HepG2 (cell line): ENCODE results near the gene FGF23. TPM values are rescaled to one million over a fixed set of nuclear protein-coding genes. Genes with fewer than 3 reads are reported as not detected.

Source experiments
- GATAD2A ChIP-seq: IDR thresholded peaks from 2 replicates; pipeline ENCODE4 v1.6.1; 2016
- HES4 ChIP-seq: sonication (generic); formaldehyde crosslinking; IDR thresholded peaks from 2 replicates; pipeline ENCODE4 v1.9.0; 2021; ENCODE audit warnings: mild to moderate bottlenecking, missing genetic modification reagents, borderline replicate concordance
- MTERF4 ChIP-seq: sonication (generic); formaldehyde crosslinking; IDR thresholded peaks from 2 replicates; pipeline ENCODE4 v1.8.0; 2023; ENCODE audit warnings: mild to moderate bottlenecking, missing genetic modification reagents
- PHF21A ChIP-seq: sonication (generic); formaldehyde crosslinking; IDR thresholded peaks from 2 replicates; pipeline ENCODE4 v1.5.0; 2020; ENCODE audit warnings: mild to moderate bottlenecking, missing genetic modification reagents
- POGZ ChIP-seq: sonication (generic); formaldehyde crosslinking; IDR thresholded peaks from 2 replicates; pipeline ENCODE4 v1.4.0; 2020; ENCODE audit warnings: mild to moderate bottlenecking, missing genetic modification reagents
- POLR2A ChIP-seq, 2 experiments: IDR thresholded peaks; 2 replicates each; pipeline ENCODE4 v1.6.1; 2011; ENCODE audit warnings: low read depth in 2 of 2, low read length in 2 of 2, mild to moderate bottlenecking in 1 of 2, moderate library complexity in 1 of 2; ENCODE audit not compliant: insufficient read depth in 1 of 2
- POLR2G ChIP-seq: fragments of 200-400 bp; formaldehyde crosslinking; IDR thresholded peaks from 2 replicates; pipeline ENCODE4 v1.6.1; 2018; ENCODE audit warnings: mild to moderate bottlenecking, low read depth, low read length, moderate library complexity
- SALL2 ChIP-seq: sonication (generic); formaldehyde crosslinking; IDR thresholded peaks from 2 replicates; pipeline ENCODE4 v1.8.1; 2023; ENCODE audit warnings: mild to moderate bottlenecking, missing genetic modification reagents, inconsistent platforms
- TAF1 ChIP-seq: sonication (generic); formaldehyde crosslinking; IDR thresholded peaks from 2 replicates; pipeline ENCODE4 v1.4.0; 2020; ENCODE audit warnings: missing genetic modification reagents
- TEAD3 ChIP-seq: optimal IDR thresholded peaks from 2 replicates; pipeline ENCODE3; 2016; ENCODE audit warnings: borderline replicate concordance
- ZNF281 ChIP-seq: sonication (generic); formaldehyde crosslinking; IDR thresholded peaks from 2 replicates; pipeline ENCODE4 v1.4.0; 2020; ENCODE audit warnings: missing genetic modification reagents, borderline replicate concordance
- ZNF605 ChIP-seq: sonication (generic); formaldehyde crosslinking; IDR thresholded peaks from 2 replicates; pipeline ENCODE4 v1.8.0; 2022; ENCODE audit warnings: mild to moderate bottlenecking, missing genetic modification reagents
- polyA plus RNA-seq, 8 experiments: library from polyadenylated mRNA; depleted of rRNA in 3 of 8; stranded (reverse) in 7 of 8; unstranded in 1 of 8; fragments of >200 nt; fragmentation: Illumina TruSeq in 4 of 8; extraction: Trizol in 4 of 8; gene quantifications; 2 replicates each; pipeline versions ENCODE4 v1.2.1 to v1.2.3, GENCODE V29; 2011 to 2016; ENCODE audit warnings: low read depth in 4 of 8, missing spikeins in 1 of 8, mixed read lengths in 1 of 8; ENCODE audit not compliant: insufficient read depth in 1 of 8
- total RNA-seq, 5 experiments: library from RNA; depleted of rRNA; stranded (reverse); fragments of >200 nt; fragmentation: Illumina TruSeq; extraction: Trizol; gene quantifications; 2 replicates each; pipeline ENCODE4 v1.2.3, GENCODE V29; 2016; ENCODE audit warnings: low read depth in 1 of 5
- TF ChIP-seq, protein P1 (sequence below): sonication (generic); formaldehyde crosslinking; IDR thresholded peaks from 2 replicates; pipeline ENCODE4; 2020; ENCODE audit warnings: missing genetic modification reagents, mild to moderate bottlenecking, borderline replicate concordance
- TF ChIP-seq, protein P2 (sequence below): sonication (generic); formaldehyde crosslinking; IDR thresholded peaks from 2 replicates; pipeline ENCODE4 v1.8.1; 2023; ENCODE audit warnings: mild to moderate bottlenecking, missing genetic modification reagents
- TF ChIP-seq, protein P3 (sequence below): IDR thresholded peaks from 2 replicates; pipeline ENCODE4 v1.4.0; 2020; ENCODE audit warnings: mild to moderate bottlenecking, missing genetic modification reagents

The FGF23 gene
- total and polyA plus RNA-seq, 2 of the 13 experiments (the other 11 are each of a cell fraction or from before 2014, with no cell fraction given), result not detected

- TF ChIP-seq ZNF281 (CRISPR knock-in tag) (peak; percentile 89), HES4 (CRISPR knock-in tag) (peak; percentile 60; the same call in 1 of the 2 replicates), ZNF605 (CRISPR knock-in tag) (0 out of 2 replicates have a peak, but pooled peaks have one; percentile 14), POLR2G (peak; percentile 93), MTERF4 (CRISPR knock-in tag) (peak; percentile 61; the same call in 1 of the 2 replicates), TAF1 (CRISPR knock-in tag) (peak; percentile 94), POLR2A (IDR thresholded peaks at IDR 0.05; ENCODE audit: insufficient read depth in 1 of 2, low read depth in 2 of 2, low read length in 2 of 2) (peak; percentile 85 to 88), SALL2 (CRISPR knock-in tag) (peak; percentile 61; the same call in 1 of the 2 replicates), GATAD2A (CRISPR knock-in tag) (no peak), PHF21A (CRISPR knock-in tag) (peak; percentile 79), TEAD3 (peak; percentile 66), POGZ (CRISPR knock-in tag) (peak; percentile 64)
- TF ChIP-seq, protein P1, sequence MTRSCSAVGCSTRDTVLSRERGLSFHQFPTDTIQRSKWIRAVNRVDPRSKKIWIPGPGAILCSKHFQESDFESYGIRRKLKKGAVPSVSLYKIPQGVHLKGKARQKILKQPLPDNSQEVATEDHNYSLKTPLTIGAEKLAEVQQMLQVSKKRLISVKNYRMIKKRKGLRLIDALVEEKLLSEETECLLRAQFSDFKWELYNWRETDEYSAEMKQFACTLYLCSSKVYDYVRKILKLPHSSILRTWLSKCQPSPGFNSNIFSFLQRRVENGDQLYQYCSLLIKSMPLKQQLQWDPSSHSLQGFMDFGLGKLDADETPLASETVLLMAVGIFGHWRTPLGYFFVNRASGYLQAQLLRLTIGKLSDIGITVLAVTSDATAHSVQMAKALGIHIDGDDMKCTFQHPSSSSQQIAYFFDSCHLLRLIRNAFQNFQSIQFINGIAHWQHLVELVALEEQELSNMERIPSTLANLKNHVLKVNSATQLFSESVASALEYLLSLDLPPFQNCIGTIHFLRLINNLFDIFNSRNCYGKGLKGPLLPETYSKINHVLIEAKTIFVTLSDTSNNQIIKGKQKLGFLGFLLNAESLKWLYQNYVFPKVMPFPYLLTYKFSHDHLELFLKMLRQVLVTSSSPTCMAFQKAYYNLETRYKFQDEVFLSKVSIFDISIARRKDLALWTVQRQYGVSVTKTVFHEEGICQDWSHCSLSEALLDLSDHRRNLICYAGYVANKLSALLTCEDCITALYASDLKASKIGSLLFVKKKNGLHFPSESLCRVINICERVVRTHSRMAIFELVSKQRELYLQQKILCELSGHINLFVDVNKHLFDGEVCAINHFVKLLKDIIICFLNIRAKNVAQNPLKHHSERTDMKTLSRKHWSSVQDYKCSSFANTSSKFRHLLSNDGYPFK, result peak; percentile 23; the same call in 1 of the 2 replicates
- TF ChIP-seq, protein P2, sequence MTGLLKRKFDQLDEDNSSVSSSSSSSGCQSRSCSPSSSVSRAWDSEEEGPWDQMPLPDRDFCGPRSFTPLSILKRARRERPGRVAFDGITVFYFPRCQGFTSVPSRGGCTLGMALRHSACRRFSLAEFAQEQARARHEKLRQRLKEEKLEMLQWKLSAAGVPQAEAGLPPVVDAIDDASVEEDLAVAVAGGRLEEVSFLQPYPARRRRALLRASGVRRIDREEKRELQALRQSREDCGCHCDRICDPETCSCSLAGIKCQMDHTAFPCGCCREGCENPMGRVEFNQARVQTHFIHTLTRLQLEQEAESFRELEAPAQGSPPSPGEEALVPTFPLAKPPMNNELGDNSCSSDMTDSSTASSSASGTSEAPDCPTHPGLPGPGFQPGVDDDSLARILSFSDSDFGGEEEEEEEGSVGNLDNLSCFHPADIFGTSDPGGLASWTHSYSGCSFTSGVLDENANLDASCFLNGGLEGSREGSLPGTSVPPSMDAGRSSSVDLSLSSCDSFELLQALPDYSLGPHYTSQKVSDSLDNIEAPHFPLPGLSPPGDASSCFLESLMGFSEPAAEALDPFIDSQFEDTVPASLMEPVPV (CRISPR knock-in tag), result 0 out of 2 replicates have a peak, but pooled peaks have one; percentile 62
- TF ChIP-seq, protein P3, sequence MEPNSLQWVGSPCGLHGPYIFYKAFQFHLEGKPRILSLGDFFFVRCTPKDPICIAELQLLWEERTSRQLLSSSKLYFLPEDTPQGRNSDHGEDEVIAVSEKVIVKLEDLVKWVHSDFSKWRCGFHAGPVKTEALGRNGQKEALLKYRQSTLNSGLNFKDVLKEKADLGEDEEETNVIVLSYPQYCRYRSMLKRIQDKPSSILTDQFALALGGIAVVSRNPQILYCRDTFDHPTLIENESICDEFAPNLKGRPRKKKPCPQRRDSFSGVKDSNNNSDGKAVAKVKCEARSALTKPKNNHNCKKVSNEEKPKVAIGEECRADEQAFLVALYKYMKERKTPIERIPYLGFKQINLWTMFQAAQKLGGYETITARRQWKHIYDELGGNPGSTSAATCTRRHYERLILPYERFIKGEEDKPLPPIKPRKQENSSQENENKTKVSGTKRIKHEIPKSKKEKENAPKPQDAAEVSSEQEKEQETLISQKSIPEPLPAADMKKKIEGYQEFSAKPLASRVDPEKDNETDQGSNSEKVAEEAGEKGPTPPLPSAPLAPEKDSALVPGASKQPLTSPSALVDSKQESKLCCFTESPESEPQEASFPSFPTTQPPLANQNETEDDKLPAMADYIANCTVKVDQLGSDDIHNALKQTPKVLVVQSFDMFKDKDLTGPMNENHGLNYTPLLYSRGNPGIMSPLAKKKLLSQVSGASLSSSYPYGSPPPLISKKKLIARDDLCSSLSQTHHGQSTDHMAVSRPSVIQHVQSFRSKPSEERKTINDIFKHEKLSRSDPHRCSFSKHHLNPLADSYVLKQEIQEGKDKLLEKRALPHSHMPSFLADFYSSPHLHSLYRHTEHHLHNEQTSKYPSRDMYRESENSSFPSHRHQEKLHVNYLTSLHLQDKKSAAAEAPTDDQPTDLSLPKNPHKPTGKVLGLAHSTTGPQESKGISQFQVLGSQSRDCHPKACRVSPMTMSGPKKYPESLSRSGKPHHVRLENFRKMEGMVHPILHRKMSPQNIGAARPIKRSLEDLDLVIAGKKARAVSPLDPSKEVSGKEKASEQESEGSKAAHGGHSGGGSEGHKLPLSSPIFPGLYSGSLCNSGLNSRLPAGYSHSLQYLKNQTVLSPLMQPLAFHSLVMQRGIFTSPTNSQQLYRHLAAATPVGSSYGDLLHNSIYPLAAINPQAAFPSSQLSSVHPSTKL (CRISPR knock-in tag), result peak; percentile 36; the same call in 1 of the 2 replicates
These were observed 58.4 kb downstream of the FGF23 start, which contains the start of gene TIGAR (continued) for GRCh38 chr12:4320853-4321701.
